GM21717 (cell line): ENCODE measurements around the gene TNFAIP1.
A peak's percentile ranks its signal among the peaks of the same experiment; 100 is the strongest.
"Not testable (repeated sequence)": the region's sequence is repeated elsewhere in the genome, so short reads cannot be mapped to it uniquely, and the experiment has no call there.

Experiments used
- ATAC-seq: cut with Tn5 transposase; IDR thresholded peaks from one replicate; pipeline ENCODE4 v1.9.1; 2021; ENCODE audit warnings: mild to moderate bottlenecking, moderate library complexity; ENCODE audit not compliant: unreplicated experiment

Gene TNFAIP1

GRCh38 chr17:28335201-28335958 lies at the start of gene TNFAIP1, which contains the start of gene IFT20:
TSS of gene TNFAIP1 (plus strand) at chr17:28335761. CDS start at chr17:28339522, 3,761 bp downstream.
TSS of gene IFT20 (minus strand) at chr17:28335472. CDS start at chr17:28331985, 3,487 bp downstream.
- peak; percentile 93 for ATAC-seq

- no peak for ATAC-seq
Observed at GRCh38 chr17:28285965-28286364, 49.6 kb upstream of the TNFAIP1 start.

- ATAC-seq: no peak
Observed at GRCh38 chr17:28290703-28291102, 44.9 kb upstream of the TNFAIP1 start.

GRCh38 chr17:28291780-28292330 lies 43.7 kb upstream of the TNFAIP1 start:
- no peak for ATAC-seq

- not testable (repeated sequence) for ATAC-seq
Observed at GRCh38 chr17:28292878-28293277, 42.7 kb upstream of the TNFAIP1 start.

- no peak for ATAC-seq
Observed at GRCh38 chr17:28293994-28294393, 41.6 kb upstream of the TNFAIP1 start.

- ATAC-seq: no peak
Observed at GRCh38 chr17:28295677-28296578, 39.6 kb upstream of the TNFAIP1 start.

GRCh38 chr17:28298449-28298848 lies 37.1 kb upstream of the TNFAIP1 start:
- no peak for ATAC-seq

GRCh38 chr17:28306954-28307401 lies 28.6 kb upstream of the TNFAIP1 start:
- no peak for ATAC-seq

- no peak for ATAC-seq
Observed at GRCh38 chr17:28313841-28314240, 21.7 kb upstream of the TNFAIP1 start.

GRCh38 chr17:28315846-28316705 lies 19.5 kb upstream of the TNFAIP1 start:
- no peak for ATAC-seq

- ATAC-seq: no peak
Observed at GRCh38 chr17:28317099-28317965, 18.2 kb upstream of the TNFAIP1 start.

- ATAC-seq: no peak
Observed at GRCh38 chr17:28317966-28318758, 17.4 kb upstream of the TNFAIP1 start.

GRCh38 chr17:28318759-28319597 lies 16.6 kb upstream of the TNFAIP1 start, which contains the start of gene TMEM97:
TSS of gene TMEM97 (plus strand) at chr17:28319200. CDS start at chr17:28319240, 40 bp downstream.
- peak; percentile 92 for ATAC-seq

GRCh38 chr17:28319598-28319935 lies 16.0 kb upstream of the TNFAIP1 start:
- ATAC-seq: no peak

- ATAC-seq: no peak
Observed at GRCh38 chr17:28320215-28321061, 15.1 kb upstream of the TNFAIP1 start.

GRCh38 chr17:28324267-28324745 lies 11.3 kb upstream of the TNFAIP1 start:
- ATAC-seq: no peak
